ENCODE data around the gene SERPINB5.

Gene SERPINB5

GRCh38 chr18:63472380-63472779 is 4.4 kb upstream of the SERPINB5 start:
- Histone ChIP-seq H3K36me3 (ENCODE audit: low read length) (no peaks in the 10 kb centered on the region), H3K9me3 (ENCODE audit: insufficient read depth, low read length) (no peaks in the 10 kb centered on the region), H4K20me1 (ENCODE audit: low read depth, low read length) (no peaks in the 10 kb centered on the region), H2AFZ (ENCODE audit: low read depth, low read length, severe bottlenecking) (no peak overlapping the region), H3K4me2 (ENCODE audit: low read depth, low read length, poor library complexity, severe bottlenecking) (no peak overlapping the region), H3K79me2 (ENCODE audit: insufficient read depth, low read length) (no peaks in the 10 kb centered on the region), H3K4me3 (ENCODE audit: insufficient read depth, low read length, poor library complexity, severe bottlenecking) (no peak overlapping the region), H3K9ac (ENCODE audit: low read length) (no peak overlapping the region), H3F3A (ENCODE audit: insufficient read depth) (no peaks in the 10 kb centered on the region), H3K27me3 (ENCODE audit: low read length) (no peaks in the 10 kb centered on the region), H3K27ac (ENCODE audit: low read depth, low read length) (no peak overlapping the region), H3K9me2 (replicated peaks; ENCODE audit: insufficient read depth, low read length) (no peaks in the 10 kb centered on the region)
- TF ChIP-seq CTCF (IDR thresholded peaks at IDR 0.05; ENCODE audit: insufficient read depth, low read length, poor library complexity, severe bottlenecking) (no peak), EZH2phosphoT487 (conservative IDR thresholded peaks at IDR 0.05; ENCODE audit: low read length) (no peak)

- Histone ChIP-seq H3K9me2 (replicated peaks; ENCODE audit: insufficient read depth, low read length) (no peaks in the 10 kb centered on the region), H3K4me3 (ENCODE audit: insufficient read depth, low read length, poor library complexity, severe bottlenecking) (no peak overlapping the region), H3K27me3 (ENCODE audit: low read length) (no peaks in the 10 kb centered on the region), H2AFZ (ENCODE audit: low read depth, low read length, severe bottlenecking) (no peak overlapping the region), H3K4me2 (ENCODE audit: low read depth, low read length, poor library complexity, severe bottlenecking) (no peak overlapping the region), H3K9me3 (ENCODE audit: insufficient read depth, low read length) (no peaks in the 10 kb centered on the region), H3K9ac (ENCODE audit: low read length) (no peak overlapping the region), H3K79me2 (ENCODE audit: insufficient read depth, low read length) (no peaks in the 10 kb centered on the region), H4K20me1 (ENCODE audit: low read depth, low read length) (no peaks in the 10 kb centered on the region), H3K36me3 (ENCODE audit: low read length) (no peaks in the 10 kb centered on the region), H3K27ac (ENCODE audit: low read depth, low read length) (no peak overlapping the region), H3F3A (ENCODE audit: insufficient read depth) (no peaks in the 10 kb centered on the region)
- no peak for TF ChIP-seq CTCF (IDR thresholded peaks at IDR 0.05; ENCODE audit: insufficient read depth, low read length, poor library complexity, severe bottlenecking)
- no peak for TF ChIP-seq EZH2phosphoT487 (conservative IDR thresholded peaks at IDR 0.05; ENCODE audit: low read length)
Observed at GRCh38 chr18:63477200-63477599, 442 bp downstream of the SERPINB5 start.

- H2AFZ ChIP-seq (ENCODE audit: low read depth, low read length, severe bottlenecking), result no peak overlapping the region
- H3K9me2 ChIP-seq (replicated peaks; ENCODE audit: insufficient read depth, low read length), result no peaks in the 10 kb centered on the region
- no peak overlapping the region for H3K27ac ChIP-seq (ENCODE audit: low read depth, low read length)
Observed at GRCh38 chr18:63477968-63478367, 1.2 kb downstream of the SERPINB5 start.

More at GRCh38 chr18:63477968-63478367, 1.2 kb downstream of the SERPINB5 start:
- no peak for TF ChIP-seq CTCF (IDR thresholded peaks at IDR 0.05; ENCODE audit: insufficient read depth, low read length, poor library complexity, severe bottlenecking)
- no peak for TF ChIP-seq EZH2phosphoT487 (conservative IDR thresholded peaks at IDR 0.05; ENCODE audit: low read length)
- no peaks in the 10 kb centered on the region for H3K9me3 ChIP-seq (ENCODE audit: insufficient read depth, low read length)
- no peak overlapping the region for H3K4me2 ChIP-seq (ENCODE audit: low read depth, low read length, poor library complexity, severe bottlenecking)
- no peak overlapping the region for H3K4me3 ChIP-seq (ENCODE audit: insufficient read depth, low read length, poor library complexity, severe bottlenecking)
- H3K36me3 ChIP-seq (ENCODE audit: low read length), result no peaks in the 10 kb centered on the region
- H3K9ac ChIP-seq (ENCODE audit: low read length), result no peak overlapping the region
- no peaks in the 10 kb centered on the region for H4K20me1 ChIP-seq (ENCODE audit: low read depth, low read length)
- no peaks in the 10 kb centered on the region for H3K27me3 ChIP-seq (ENCODE audit: low read length)
- no peaks in the 10 kb centered on the region for H3K79me2 ChIP-seq (ENCODE audit: insufficient read depth, low read length)
- H3F3A ChIP-seq (ENCODE audit: insufficient read depth), result no peaks in the 10 kb centered on the region

All from SU-DHL-6 (cell line).